HCT116 (cell line): Measurements from ENCODE around the gene PERCC1. TPM values are rescaled to one million over a fixed set of nuclear protein-coding genes. Genes with fewer than 3 reads are reported as not detected.

Experiments
- ATAC-seq: fragments of 200-7000 bp; cut with Tn5 transposase; 2 replicates; pipeline ENCODE4 v1.9.1; 2020; ENCODE audit warnings: mild to moderate bottlenecking, moderate library complexity
- BruUV-seq: library from RNA; stranded (reverse); fragments of 400-500 nt; replicated peaks from 2 replicates; lab custom pipeline; 2021; lab: Mats Ljungman, UMichigan
- CTCF ChIA-PET: fragments of 300-600 bp; sonication (Branson Sonifier 250); formaldehyde crosslinking; loops from one replicate; lab custom pipeline; 2021; ENCODE audit warnings: antibody characterized with exemption; lab: Charles Lee
- POLR2A ChIA-PET: fragments of 300-600, 350-600 bp; sonication (Branson Sonifier 250); formaldehyde crosslinking; loops from one replicate; lab custom pipeline; 2021; ENCODE audit warnings: antibody characterized with exemption; lab: Charles Lee
- RAD21 ChIA-PET, 2 experiments: fragments of 300-600 bp; sonication (Branson Sonifier 250); formaldehyde crosslinking; loops; one replicate each; lab custom pipeline; 2023; ENCODE audit warnings: low total read pairs in 2 of 2; ENCODE audit not compliant: uncharacterized antibody in 2 of 2, unreplicated experiment in 2 of 2, low non-redundant PET in 1 of 2; lab: Charles Lee
- DNase-seq: peaks from one replicate; pipeline ENCODE4 v3.0.0-alpha.2; 2010; ENCODE audit warnings: low read depth, low spot score
- H2AFZ ChIP-seq: fragments of 200-600 bp; shearing (Covaris generic), sonication (generic); 2 replicates; pipeline ENCODE4 v1.6.1; 2017; ENCODE audit warnings: low read depth, mixed run types, mixed read lengths, antibody characterized with exemption, low read length; ENCODE audit not compliant: poor library complexity, severe bottlenecking
- H3K27ac ChIP-seq: 2 replicates; pipeline ENCODE4 v1.5.1; 2012; ENCODE audit warnings: low read depth, low read length
- H3K27me3 ChIP-seq: fragments of 200-600 bp; sonication (generic); 2 replicates; pipeline ENCODE4 v1.6.1; 2016; ENCODE audit warnings: mixed run types, low read length, mixed read lengths; ENCODE audit not compliant: insufficient read depth
- H3K36me3 ChIP-seq, 2 experiments: fragments of 200-500 bp in 1 of 2; fragments of 200-600 bp in 1 of 2; sonication (Bioruptor generic) in 1 of 2; sonication (generic) in 1 of 2; 2 replicates each; pipeline versions ENCODE4 v1.5.1 to v1.6.1; 2014 to 2016; ENCODE audit warnings: low read length in 2 of 2, inconsistent platforms in 1 of 2, mixed read lengths in 1 of 2, mixed run types in 1 of 2; ENCODE audit not compliant: insufficient read depth in 2 of 2, control insufficient read depth in 1 of 2
- H3K4me1 ChIP-seq, 2 experiments: fragments of 200-600 bp in 1 of 2; sonication (generic) in 1 of 2; 2 replicates each; pipeline versions ENCODE4 v1.5.1 to v1.6.1; 2012 to 2017; ENCODE audit warnings: low read length in 2 of 2, inconsistent platforms in 1 of 2, mild to moderate bottlenecking in 1 of 2, mixed read lengths in 1 of 2, mixed run types in 1 of 2, moderate library complexity in 1 of 2; ENCODE audit not compliant: insufficient read depth in 2 of 2, control insufficient read depth in 1 of 2
- H3K4me2 ChIP-seq: fragments of 200-600 bp; sonication (generic); 2 replicates; pipeline ENCODE4 v1.6.1; 2017; ENCODE audit warnings: mixed run types, low read length, mixed read lengths
- H3K4me3 ChIP-seq, 2 experiments: fragments of 200-600 bp in 1 of 2; sonication (generic) in 1 of 2; replicated peaks in 1 of 2; 2 replicates each; pipeline ENCODE4 v1.5.1; 2011 to 2016; ENCODE audit warnings: low read length in 2 of 2, control low read depth in 1 of 2, low read depth in 1 of 2, mild to moderate bottlenecking in 1 of 2, mixed read lengths in 1 of 2, mixed run types in 1 of 2
- H3K79me2 ChIP-seq: fragments of 200-600 bp; sonication (generic); 2 replicates; pipeline ENCODE4 v1.6.1; 2017; ENCODE audit warnings: mild to moderate bottlenecking, mixed run types, low read length, moderate library complexity, mixed read lengths; ENCODE audit not compliant: insufficient read depth
- H3K9ac ChIP-seq: fragments of 200-600 bp; sonication (generic); 2 replicates; pipeline ENCODE4 v1.6.1; 2016; ENCODE audit warnings: low read length, mixed read lengths
- H3K9me2 ChIP-seq: fragments of 200-600 bp; sonication (generic), shearing (Covaris generic); 2 replicates; pipeline ENCODE4 v1.6.1; 2017; ENCODE audit warnings: mixed run types, mild to moderate bottlenecking, moderate library complexity; ENCODE audit not compliant: insufficient read depth
- H3K9me3 ChIP-seq, 2 experiments: fragments of 200-500 bp in 1 of 2; fragments of 200-600 bp in 1 of 2; sonication (Bioruptor generic) in 1 of 2; sonication (generic) in 1 of 2; 2 replicates each; pipeline ENCODE4 v1.6.1; 2014 to 2017; ENCODE audit warnings: low read length in 2 of 2, mixed read lengths in 2 of 2, inconsistent platforms in 1 of 2, low read depth in 1 of 2, mild to moderate bottlenecking in 1 of 2, mixed run types in 1 of 2, moderate library complexity in 1 of 2; ENCODE audit not compliant: control insufficient read depth in 1 of 2, insufficient read depth in 1 of 2
- H4K20me1 ChIP-seq: fragments of 200-600 bp; sonication (generic), shearing (Covaris generic); 2 replicates; pipeline ENCODE4 v1.6.1; 2017; ENCODE audit warnings: mixed run types, mild to moderate bottlenecking, moderate library complexity; ENCODE audit not compliant: insufficient read depth
- CEBPB ChIP-seq: IDR thresholded peaks from 2 replicates; pipeline ENCODE4 v1.6.1; 2012; ENCODE audit warnings: low read depth
- EGR1 ChIP-seq: IDR thresholded peaks from 2 replicates; pipeline ENCODE4 v1.6.1; 2012; ENCODE audit warnings: low read depth
- EZH2phosphoT487 ChIP-seq: fragments of 200-600 bp; IDR thresholded peaks from 2 replicates; pipeline ENCODE4 v1.6.1; 2018; ENCODE audit warnings: antibody characterized with exemption, borderline replicate concordance
- FOSL1 ChIP-seq: IDR thresholded peaks from 2 replicates; pipeline ENCODE4 v1.6.1; 2012; ENCODE audit warnings: low read depth
- JUND ChIP-seq: IDR thresholded peaks from 2 replicates; pipeline ENCODE4 v1.6.1; 2012
- POLR2A ChIP-seq: IDR thresholded peaks from 2 replicates; pipeline ENCODE4 v1.7.0; 2011; ENCODE audit warnings: borderline replicate concordance; ENCODE audit not compliant: insufficient read depth, insufficient read length; ENCODE audit errors: extremely low read depth
- POLR2AphosphoS5 ChIP-seq: IDR thresholded peaks from 2 replicates; pipeline ENCODE4 v1.6.1; 2011; ENCODE audit warnings: mild to moderate bottlenecking, low read depth, low read length, moderate library complexity
- RAD21 ChIP-seq: IDR thresholded peaks from 2 replicates; pipeline ENCODE4 v1.6.1; 2012; ENCODE audit warnings: low read depth, mild to moderate bottlenecking
- SIN3A ChIP-seq: IDR thresholded peaks from 2 replicates; pipeline ENCODE4 v1.6.1; 2012; ENCODE audit warnings: low read depth
- SP1 ChIP-seq: IDR thresholded peaks from 2 replicates; pipeline ENCODE4 v1.6.1; 2012; ENCODE audit warnings: low read depth
- TCF7L2 ChIP-seq: IDR thresholded peaks from 2 replicates; pipeline ENCODE4 v1.7.0; 2011; ENCODE audit warnings: borderline replicate concordance, inconsistent platforms; ENCODE audit not compliant: insufficient read depth, insufficient read length; ENCODE audit errors: extremely low read depth
- YY1 ChIP-seq: IDR thresholded peaks from 2 replicates; pipeline ENCODE4 v1.6.1; 2011; ENCODE audit warnings: low read length, low read depth, moderate library complexity, mild to moderate bottlenecking; ENCODE audit not compliant: insufficient replicate concordance; ENCODE audit errors: extremely low read depth
- ZNF274 ChIP-seq: fragments of 200-500 bp; sonication (Bioruptor generic); IDR thresholded peaks from 2 replicates; pipeline ENCODE4 v1.6.1; 2014; ENCODE audit warnings: mild to moderate bottlenecking, low read depth, low read length, inconsistent platforms
- intact Hi-C: fragments of 100-400 bp; cut with micrococcal nuclease; formaldehyde crosslinking; loops from 2 replicates; pipeline ENCODE4 v1.10.0; 2022
- total RNA-seq: library from RNA; stranded (reverse); gene quantifications from one replicate; pipeline ENCODE4 v1.2.1, GENCODE V29; 2021; ENCODE audit not compliant: unreplicated experiment
- TF ChIP-seq, protein P1 (sequence below): IDR thresholded peaks from 2 replicates; pipeline ENCODE4 v1.6.1; 2012; ENCODE audit warnings: low read depth
- TF ChIP-seq, protein P2 (sequence below), 3 experiments: fragments of 200-600 bp in 1 of 3; sonication (generic) in 1 of 3; IDR thresholded peaks in 2 of 3; conservative IDR thresholded peaks in 1 of 3; 2 replicates each; pipeline ENCODE4 v1.5.1; 2012 to 2017; ENCODE audit warnings: low read depth in 2 of 3, low read length in 2 of 3, antibody characterized with exemption in 1 of 3, borderline replicate concordance in 1 of 3, control low read depth in 1 of 3, mild to moderate bottlenecking in 1 of 3, mixed read lengths in 1 of 3, mixed run types in 1 of 3, moderate library complexity in 1 of 3; ENCODE audit not compliant: insufficient read depth in 1 of 3
- TF ChIP-seq, protein P3 (sequence below): IDR thresholded peaks from 2 replicates; pipeline ENCODE4 v1.6.1; 2012
- TF ChIP-seq, protein P4 (sequence below): IDR thresholded peaks from 2 replicates; pipeline ENCODE4 v1.6.1; 2012

The PERCC1 gene
- total RNA-seq, 1 experiment from 2014 or later = not detected

DNA sequence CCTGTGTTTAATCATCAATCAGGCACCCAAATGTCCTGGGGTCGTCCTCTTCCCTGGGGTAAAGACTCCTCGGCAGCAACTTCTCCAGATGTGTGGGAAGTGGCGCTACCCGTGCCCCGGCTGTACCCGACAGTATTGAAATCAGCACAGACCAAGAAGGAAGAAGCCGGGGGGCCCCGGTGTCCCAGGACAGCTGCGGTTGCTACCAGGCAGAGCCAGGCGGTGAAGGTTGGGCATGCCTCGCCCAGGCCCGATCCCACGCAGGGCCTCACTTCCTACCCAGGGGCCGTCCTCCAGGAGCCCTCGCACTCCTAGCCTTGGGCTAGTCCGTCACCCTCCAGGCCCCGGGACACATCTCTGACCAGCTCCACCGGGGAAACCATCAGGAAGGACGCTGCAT, 22.4 kb downstream of the PERCC1 start (continued):
- TF ChIP-seq YY1 (no peak), TCF7L2 (no peak), EGR1 (no peak), POLR2AphosphoS5 (no peak)

DNA sequence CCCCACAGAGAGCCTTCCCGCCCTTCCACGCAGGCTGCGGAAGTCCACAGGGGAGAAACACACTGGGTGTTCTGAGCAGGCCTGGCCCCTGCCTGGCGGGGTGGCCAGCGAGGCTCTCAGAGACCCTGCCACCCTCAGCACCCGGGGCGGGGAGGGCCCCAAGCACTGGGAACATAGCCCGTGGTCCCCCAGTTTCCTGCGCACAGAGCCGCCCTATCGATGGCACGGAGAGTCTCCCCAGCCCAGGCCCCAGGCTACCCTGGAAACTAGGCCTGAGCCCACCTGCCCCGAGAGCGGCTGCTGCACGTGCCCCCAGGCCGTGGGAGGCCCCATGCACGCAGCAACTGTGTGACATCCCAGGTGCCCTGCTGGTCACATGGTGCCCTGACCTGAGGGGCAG, 23.7 kb downstream of the PERCC1 start:
- H4K20me1 ChIP-seq = no peaks in the 10 kb centered on the region
- ChIA-PET CTCF (no interaction called here), POLR2A (no interaction called here), RAD21 (no interaction called here)
- no peaks in the 10 kb centered on the region for H3K9me3 ChIP-seq
- H3K4me2 ChIP-seq = no peak overlapping the region
- no peak overlapping the region for H3K9ac ChIP-seq
- H3K27me3 ChIP-seq = no peaks in the 10 kb centered on the region
- DNase-seq = no peak
- H3K4me3 ChIP-seq = no peak overlapping the region
- H3K4me1 ChIP-seq = no peaks in the 10 kb centered on the region
- no TSS peak for BruUV-seq
- intact Hi-C loops = no loop called here
- H3K9me2 ChIP-seq = no peaks in the 10 kb centered on the region
- no peaks in the 10 kb centered on the region; a peak in 1 of 4 replicates for H3K36me3 ChIP-seq
- H2AFZ ChIP-seq = no peak overlapping the region
- H3K79me2 ChIP-seq = no peaks in the 10 kb centered on the region
- no peak overlapping the region for H3K27ac ChIP-seq
- ATAC-seq = no peak
- TF ChIP-seq, protein P1, sequence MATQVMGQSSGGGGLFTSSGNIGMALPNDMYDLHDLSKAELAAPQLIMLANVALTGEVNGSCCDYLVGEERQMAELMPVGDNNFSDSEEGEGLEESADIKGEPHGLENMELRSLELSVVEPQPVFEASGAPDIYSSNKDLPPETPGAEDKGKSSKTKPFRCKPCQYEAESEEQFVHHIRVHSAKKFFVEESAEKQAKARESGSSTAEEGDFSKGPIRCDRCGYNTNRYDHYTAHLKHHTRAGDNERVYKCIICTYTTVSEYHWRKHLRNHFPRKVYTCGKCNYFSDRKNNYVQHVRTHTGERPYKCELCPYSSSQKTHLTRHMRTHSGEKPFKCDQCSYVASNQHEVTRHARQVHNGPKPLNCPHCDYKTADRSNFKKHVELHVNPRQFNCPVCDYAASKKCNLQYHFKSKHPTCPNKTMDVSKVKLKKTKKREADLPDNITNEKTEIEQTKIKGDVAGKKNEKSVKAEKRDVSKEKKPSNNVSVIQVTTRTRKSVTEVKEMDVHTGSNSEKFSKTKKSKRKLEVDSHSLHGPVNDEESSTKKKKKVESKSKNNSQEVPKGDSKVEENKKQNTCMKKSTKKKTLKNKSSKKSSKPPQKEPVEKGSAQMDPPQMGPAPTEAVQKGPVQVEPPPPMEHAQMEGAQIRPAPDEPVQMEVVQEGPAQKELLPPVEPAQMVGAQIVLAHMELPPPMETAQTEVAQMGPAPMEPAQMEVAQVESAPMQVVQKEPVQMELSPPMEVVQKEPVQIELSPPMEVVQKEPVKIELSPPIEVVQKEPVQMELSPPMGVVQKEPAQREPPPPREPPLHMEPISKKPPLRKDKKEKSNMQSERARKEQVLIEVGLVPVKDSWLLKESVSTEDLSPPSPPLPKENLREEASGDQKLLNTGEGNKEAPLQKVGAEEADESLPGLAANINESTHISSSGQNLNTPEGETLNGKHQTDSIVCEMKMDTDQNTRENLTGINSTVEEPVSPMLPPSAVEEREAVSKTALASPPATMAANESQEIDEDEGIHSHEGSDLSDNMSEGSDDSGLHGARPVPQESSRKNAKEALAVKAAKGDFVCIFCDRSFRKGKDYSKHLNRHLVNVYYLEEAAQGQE = no peak
- TF ChIP-seq, protein P2, sequence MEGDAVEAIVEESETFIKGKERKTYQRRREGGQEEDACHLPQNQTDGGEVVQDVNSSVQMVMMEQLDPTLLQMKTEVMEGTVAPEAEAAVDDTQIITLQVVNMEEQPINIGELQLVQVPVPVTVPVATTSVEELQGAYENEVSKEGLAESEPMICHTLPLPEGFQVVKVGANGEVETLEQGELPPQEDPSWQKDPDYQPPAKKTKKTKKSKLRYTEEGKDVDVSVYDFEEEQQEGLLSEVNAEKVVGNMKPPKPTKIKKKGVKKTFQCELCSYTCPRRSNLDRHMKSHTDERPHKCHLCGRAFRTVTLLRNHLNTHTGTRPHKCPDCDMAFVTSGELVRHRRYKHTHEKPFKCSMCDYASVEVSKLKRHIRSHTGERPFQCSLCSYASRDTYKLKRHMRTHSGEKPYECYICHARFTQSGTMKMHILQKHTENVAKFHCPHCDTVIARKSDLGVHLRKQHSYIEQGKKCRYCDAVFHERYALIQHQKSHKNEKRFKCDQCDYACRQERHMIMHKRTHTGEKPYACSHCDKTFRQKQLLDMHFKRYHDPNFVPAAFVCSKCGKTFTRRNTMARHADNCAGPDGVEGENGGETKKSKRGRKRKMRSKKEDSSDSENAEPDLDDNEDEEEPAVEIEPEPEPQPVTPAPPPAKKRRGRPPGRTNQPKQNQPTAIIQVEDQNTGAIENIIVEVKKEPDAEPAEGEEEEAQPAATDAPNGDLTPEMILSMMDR (IDR thresholded peaks at IDR 0.05 in 2 of 3, conservative IDR thresholded peaks at IDR 0.05 in 1 of 3; ENCODE audit: borderline replicate concordance in 1 of 3, insufficient read depth in 1 of 3, low read depth in 2 of 3, low read length in 2 of 3) = no peak
- TF ChIP-seq SP1 (no peak), POLR2AphosphoS5 (no peak), ZNF274 (no peak), SIN3A (no peak), RAD21 (no peak), POLR2A (no peak), CEBPB (no peak), EZH2phosphoT487 (no peak), JUND (no peak), YY1 (no peak), TCF7L2 (no peak), FOSL1 (no peak)
- TF ChIP-seq, protein P3, sequence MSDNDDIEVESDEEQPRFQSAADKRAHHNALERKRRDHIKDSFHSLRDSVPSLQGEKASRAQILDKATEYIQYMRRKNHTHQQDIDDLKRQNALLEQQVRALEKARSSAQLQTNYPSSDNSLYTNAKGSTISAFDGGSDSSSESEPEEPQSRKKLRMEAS = no peak
- TF ChIP-seq, protein P4, sequence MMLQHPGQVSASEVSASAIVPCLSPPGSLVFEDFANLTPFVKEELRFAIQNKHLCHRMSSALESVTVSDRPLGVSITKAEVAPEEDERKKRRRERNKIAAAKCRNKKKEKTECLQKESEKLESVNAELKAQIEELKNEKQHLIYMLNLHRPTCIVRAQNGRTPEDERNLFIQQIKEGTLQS = no peak
- TF ChIP-seq, all 23 proteins: peak for 0
